GF-D8 (cell line): ENCODE measurements around the gene DNAJB13.
"Not testable (repeated sequence)": the region's sequence is repeated elsewhere in the genome, so short reads cannot be mapped to it uniquely, and the experiment has no call there.

Experiments
- DNase-seq: peaks from one replicate; lab custom pipeline; 2025; lab: John Stamatoyannopoulos, UW

The DNAJB13 gene

DNA sequence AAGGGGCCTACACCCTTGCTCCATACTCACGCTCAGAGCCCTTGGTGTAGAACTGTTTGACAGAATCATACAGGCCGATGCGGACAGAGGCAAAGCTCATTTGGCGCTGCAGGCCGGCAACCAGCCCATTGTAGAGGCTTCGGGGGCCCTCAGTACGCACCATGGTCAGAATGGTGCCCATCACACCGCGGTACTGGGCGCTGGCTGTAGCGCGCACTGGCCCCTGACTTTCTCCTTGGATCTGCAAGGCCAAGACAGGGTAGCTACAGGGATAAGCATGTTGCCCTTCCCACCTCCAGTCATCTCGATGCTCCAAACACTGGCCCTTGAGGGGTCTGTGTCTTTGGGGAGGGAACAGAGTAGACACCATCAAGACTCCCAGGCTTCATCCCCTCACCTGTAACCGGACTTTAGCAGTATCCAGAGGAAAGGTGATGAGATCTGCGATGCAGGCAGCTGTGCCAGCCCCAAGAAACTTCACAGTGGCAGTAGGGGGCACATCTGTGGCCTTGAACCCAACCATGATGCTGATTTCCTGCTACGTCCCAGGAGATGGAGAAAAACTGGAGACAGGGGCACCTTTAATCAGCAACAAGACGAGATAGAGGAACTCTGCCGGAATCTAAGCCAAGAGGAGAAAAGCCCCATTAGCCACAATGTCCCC is 27.2 kb downstream of the DNAJB13 start:
- no peak for DNase-seq

- no peak for DNase-seq
Measured at GRCh38 chr11:73978576-73979086, 27.8 kb downstream of the DNAJB13 start.

GRCh38 chr11:73980001-73980961 is 29.5 kb downstream of the DNAJB13 start:
- DNase-seq = peak; percentile 53

- DNase-seq = no peak
Measured at GRCh38 chr11:73981051-73981805, 30.4 kb downstream of the DNAJB13 start.

- peak; percentile 90 for DNase-seq
Measured at GRCh38 chr11:73982595-73982989, 31.8 kb downstream of the DNAJB13 start, which contains the start of gene UCP2. Gene UCP2, minus strand, starts transcription at chr11:73982843. Its CDS starts 4,465 bp downstream, at chr11:73978378.

GRCh38 chr11:73982990-73983740 is 32.3 kb downstream of the DNAJB13 start:
- peak; percentile 97 for DNase-seq

DNA sequence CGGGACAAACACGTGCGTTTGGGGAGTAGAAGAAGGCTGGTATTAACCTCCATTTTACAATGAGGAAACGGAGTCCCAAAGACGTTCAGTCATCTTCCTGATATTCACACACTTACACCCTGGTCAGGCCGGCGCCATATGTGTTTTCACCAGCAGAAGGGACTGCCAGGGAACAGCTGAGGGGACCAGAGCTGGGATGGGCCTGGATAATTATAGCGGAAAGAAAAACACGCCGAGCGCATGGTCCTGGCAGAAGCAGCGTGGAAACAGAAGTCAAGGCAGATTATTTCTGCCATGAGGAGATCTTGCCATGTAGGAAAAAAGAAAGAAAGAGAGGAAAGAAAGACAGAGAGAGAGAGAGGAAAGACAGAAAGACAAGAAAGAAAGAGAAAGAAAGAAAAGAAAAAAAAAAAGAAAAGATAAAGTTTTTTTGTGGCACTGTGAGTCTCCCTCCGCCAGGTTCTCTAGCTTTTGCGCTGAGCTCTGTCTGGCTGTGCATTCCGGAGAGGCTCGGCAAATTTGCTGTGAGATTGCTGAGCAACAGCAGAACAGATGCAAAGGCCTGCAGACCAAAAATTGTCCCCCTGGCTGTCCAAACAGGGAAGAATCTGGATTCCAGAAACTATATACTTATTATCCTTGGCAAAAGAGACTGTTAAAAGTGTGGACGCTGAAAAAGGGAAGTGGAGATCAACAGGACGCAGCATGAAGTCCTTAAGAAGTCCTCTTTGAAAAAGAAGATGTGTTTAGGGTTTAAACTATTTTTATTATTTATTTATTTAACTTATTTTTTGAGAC is 33.1 kb downstream of the DNAJB13 start:
- DNase-seq = peak; percentile 50

- DNase-seq = not testable (repeated sequence)
Measured at GRCh38 chr11:73985661-73986060, 34.8 kb downstream of the DNAJB13 start.

DNA sequence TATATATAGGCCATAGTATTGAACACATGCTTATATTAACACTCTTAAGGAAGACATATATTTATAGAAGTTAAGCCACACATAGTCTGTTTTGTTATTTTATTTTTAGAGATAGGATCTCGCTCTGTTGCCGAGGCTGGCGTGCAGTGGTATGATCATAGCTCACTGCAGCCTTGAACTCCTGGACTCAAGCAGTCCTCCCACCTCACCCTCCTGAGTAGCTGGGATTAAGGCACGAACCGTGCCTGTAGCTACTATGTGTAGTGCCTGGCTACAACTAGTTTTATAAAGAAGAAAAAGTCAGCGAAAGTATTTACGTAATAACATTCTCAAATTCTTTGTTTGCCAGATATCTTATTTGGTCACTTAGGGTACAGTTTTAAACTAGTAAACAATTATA is 37.4 kb downstream of the DNAJB13 start:
- DNase-seq = no peak

DNA sequence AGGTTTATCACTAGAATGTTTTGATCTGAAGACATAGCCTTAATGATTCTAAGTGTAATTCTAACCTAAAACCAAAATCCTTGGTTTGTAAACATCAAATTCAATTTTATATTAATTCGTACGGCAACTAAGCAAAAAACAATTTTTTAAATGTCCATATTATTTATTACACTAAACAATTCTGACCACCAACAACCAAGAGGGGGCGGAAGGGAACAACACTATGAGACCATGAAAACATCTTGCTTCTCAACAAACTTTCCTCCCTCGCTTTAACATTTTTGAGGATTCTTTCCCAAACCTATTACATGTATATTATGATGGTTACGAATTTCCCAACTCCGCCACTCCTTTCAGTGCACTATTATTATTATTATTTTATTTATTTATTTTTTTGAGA is 38.3 kb downstream of the DNAJB13 start:
- peak; percentile 5 for DNase-seq

DNA sequence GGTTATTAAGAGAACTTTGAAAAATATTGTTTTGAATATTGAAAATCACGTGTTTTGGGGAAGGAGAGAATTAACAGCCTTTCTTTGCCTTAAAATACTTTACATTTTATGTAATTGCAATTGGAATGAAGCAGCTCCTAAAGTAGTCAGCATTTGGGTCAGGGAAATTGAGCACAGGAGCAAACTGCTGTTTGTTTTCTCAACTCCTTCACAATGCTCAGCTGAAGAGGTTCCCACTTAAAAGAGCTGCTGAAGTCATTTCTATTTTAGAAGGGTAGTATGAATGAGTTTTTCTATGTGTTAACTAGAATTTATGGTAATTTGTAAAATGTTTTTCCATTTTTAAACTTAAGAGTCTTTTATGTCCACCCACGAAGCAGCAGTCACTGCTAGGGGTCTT is 39.9 kb downstream of the DNAJB13 start:
- DNase-seq = no peak

DNA sequence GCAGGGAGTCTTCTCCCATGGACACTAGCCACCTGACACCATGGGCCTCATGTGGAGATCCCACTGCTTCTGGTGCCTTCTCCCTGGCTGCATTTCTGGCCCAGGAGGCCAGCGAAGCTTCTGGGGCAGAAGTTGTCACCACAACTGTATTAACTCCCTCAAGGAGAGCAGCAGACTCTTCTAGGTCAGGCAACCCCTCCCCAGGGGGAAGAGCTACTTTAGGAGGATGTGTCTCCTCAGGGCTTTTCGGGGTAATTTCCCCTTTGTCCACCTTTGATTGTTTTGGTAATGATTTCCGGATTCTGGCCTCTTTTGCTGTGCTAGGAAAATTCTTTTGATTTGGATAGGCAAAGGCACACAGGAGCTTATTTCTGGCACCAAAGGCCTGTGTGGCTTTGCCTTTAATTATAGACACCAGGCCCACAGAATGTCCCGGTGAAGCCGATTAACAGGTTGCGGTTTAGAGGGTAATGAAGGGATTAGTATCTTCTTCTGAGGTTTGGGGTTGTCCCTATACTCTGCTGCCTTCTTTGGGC is 40.7 kb downstream of the DNAJB13 start:
- no peak for DNase-seq

- peak; percentile 67 for DNase-seq
Measured at GRCh38 chr11:73995247-73995646, 44.4 kb downstream of the DNAJB13 start.

GRCh38 chr11:73995731-73996130 is 44.9 kb downstream of the DNAJB13 start:
- no peak for DNase-seq

GRCh38 chr11:73996161-73996747 is 45.4 kb downstream of the DNAJB13 start:
- no peak for DNase-seq

DNA sequence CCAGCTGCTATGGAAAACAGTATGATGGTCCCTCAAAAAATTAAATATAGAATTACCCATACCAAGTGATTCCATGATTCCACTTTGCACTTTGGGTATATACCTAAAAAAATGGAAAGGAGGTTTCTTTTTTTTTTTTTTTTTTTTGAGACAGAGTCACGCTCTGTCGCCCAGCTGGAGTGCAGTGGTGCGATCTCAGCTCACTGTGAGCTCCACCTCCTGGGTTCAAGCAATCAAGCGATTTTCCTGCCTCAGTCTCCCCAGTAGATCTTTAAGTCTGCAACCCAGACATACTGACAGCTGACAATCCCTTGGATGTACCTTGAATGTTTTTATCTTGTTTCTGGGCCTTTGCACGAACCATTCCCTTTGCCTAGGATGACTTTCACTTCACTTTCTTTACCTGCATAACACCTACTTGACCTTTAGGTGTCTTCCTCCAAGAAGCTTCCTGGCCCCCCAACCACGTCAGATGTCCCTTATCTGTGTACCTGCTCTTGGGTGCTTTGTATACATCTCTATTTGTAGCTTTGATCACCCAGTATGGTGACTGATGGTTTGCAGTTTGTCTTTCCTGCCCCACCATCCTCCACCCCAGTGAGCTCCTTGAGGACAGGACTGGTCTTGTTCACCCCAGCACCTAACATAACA is 46.4 kb downstream of the DNAJB13 start:
- DNase-seq = no peak

- no peak for DNase-seq
Measured at GRCh38 chr11:73998846-73999575, 48.2 kb downstream of the DNAJB13 start.

GRCh38 chr11:73999581-74000306 is 48.9 kb downstream of the DNAJB13 start:
- no peak for DNase-seq
